CD14-positive monocyte (primary cell): ENCODE measurements around the gene ITSN1. TPM values are rescaled to one million over a fixed set of nuclear protein-coding genes. Genes with fewer than 3 reads are reported as not detected.

Experiments
- DNase-seq, 3 donors: peaks; one replicate each; pipeline ENCODE4 v3.0.0-alpha.2; 2011 to 2022
- H2AFZ ChIP-seq: 2 replicates; pipeline ENCODE4 v1.6.0; 2012; ENCODE audit warnings: mild to moderate bottlenecking, low read depth, low read length, inconsistent platforms; ENCODE audit not compliant: insufficient read depth, poor library complexity, severe bottlenecking
- H3K27ac ChIP-seq, 2 donors: 1 replicate in 1 of 2; 2 replicates in 1 of 2; pipeline ENCODE4 v1.5.1; 2012 to 2013; ENCODE audit warnings: low read length in 2 of 2, control low read depth in 1 of 2, inconsistent platforms in 1 of 2, low read depth in 1 of 2, mild to moderate bottlenecking in 1 of 2
- H3K27me3 ChIP-seq, 2 donors: one replicate each; pipeline versions ENCODE4 v1.6.0 to v1.6.1; 2011 to 2013; ENCODE audit warnings: low read length in 2 of 2; ENCODE audit not compliant: control insufficient read depth in 2 of 2, insufficient read depth in 2 of 2
- H3K36me3 ChIP-seq, 2 donors: replicated peaks in 1 of 2; 1 replicate in 1 of 2; 2 replicates in 1 of 2; pipeline versions ENCODE4 v1.5.1 to v1.6.1; 2012 to 2013; ENCODE audit warnings: low read length in 2 of 2, control low read depth in 1 of 2, inconsistent platforms in 1 of 2, mild to moderate bottlenecking in 1 of 2; ENCODE audit not compliant: insufficient read depth in 2 of 2, control insufficient read depth in 1 of 2
- H3K4me1 ChIP-seq, 2 donors: 1 replicate in 1 of 2; 2 replicates in 1 of 2; pipeline versions ENCODE4 v1.5.1 to v1.6.1; 2012 to 2013; ENCODE audit warnings: low read length in 2 of 2, control low read depth in 1 of 2, inconsistent platforms in 1 of 2, mild to moderate bottlenecking in 1 of 2, moderate library complexity in 1 of 2; ENCODE audit not compliant: insufficient read depth in 2 of 2, control insufficient read depth in 1 of 2
- H3K4me2 ChIP-seq: replicated peaks from 2 replicates; pipeline ENCODE3; 2012; ENCODE audit warnings: low read length, moderate library complexity, mild to moderate bottlenecking; ENCODE audit not compliant: poor library complexity, severe bottlenecking; ENCODE audit errors: extremely low read depth
- H3K4me3 ChIP-seq, 3 experiments: fragments of 200-600 bp in 1 of 3; sonication (generic) in 1 of 3; replicated peaks in 1 of 3; 1 replicate in 2 of 3; 2 replicates in 1 of 3; pipeline ENCODE4 v1.5.1; 2011 to 2013; ENCODE audit warnings: low read length in 3 of 3, mild to moderate bottlenecking in 3 of 3, control low read depth in 2 of 3, low read depth in 2 of 3, inconsistent platforms in 1 of 3, moderate library complexity in 1 of 3
- H3K79me2 ChIP-seq: 2 replicates; pipeline ENCODE4 v1.6.0; 2012; ENCODE audit warnings: mild to moderate bottlenecking, control low read depth, inconsistent platforms, low read length, moderate library complexity; ENCODE audit not compliant: insufficient read depth
- H3K9ac ChIP-seq: 2 replicates; pipeline ENCODE4 v1.6.0; 2017; ENCODE audit warnings: low read length, mild to moderate bottlenecking; ENCODE audit not compliant: insufficient read depth, poor library complexity, severe bottlenecking
- H3K9me3 ChIP-seq, 2 donors: replicated peaks in 1 of 2; 1 replicate in 1 of 2; 2 replicates in 1 of 2; pipeline versions ENCODE4 v1.5.1 to v1.6.1; 2012 to 2013; ENCODE audit warnings: low read length in 2 of 2, control low read depth in 1 of 2; ENCODE audit not compliant: control insufficient read depth in 1 of 2, insufficient read depth in 1 of 2
- H4K20me1 ChIP-seq: 2 replicates; pipeline ENCODE4 v1.6.0; 2012; ENCODE audit warnings: mild to moderate bottlenecking, low read length, control low read depth, moderate library complexity; ENCODE audit not compliant: insufficient read depth
- H3K27ac Mint-ChIP-seq, 7 donors: one replicate each; pipeline ENCODE4 v1.8.0; 2020; ENCODE audit warnings: mild to moderate bottlenecking in 7 of 7, mixed read lengths in 7 of 7, moderate library complexity in 6 of 7, inconsistent platforms in 2 of 7
- H3K27me3 Mint-ChIP-seq, 3 donors: one replicate each; pipeline ENCODE4 v1.8.0; 2021 to 2022; ENCODE audit warnings: low read depth in 3 of 3, mild to moderate bottlenecking in 3 of 3, mixed read lengths in 3 of 3, moderate library complexity in 3 of 3, inconsistent platforms in 1 of 3
- H3K36me3 Mint-ChIP-seq, 2 donors: one replicate each; pipeline ENCODE4 v1.8.0; 2020; ENCODE audit warnings: mixed read lengths in 2 of 2, inconsistent platforms in 1 of 2, mild to moderate bottlenecking in 1 of 2
- H3K4me1 Mint-ChIP-seq: one replicate; pipeline ENCODE4 v1.8.0; 2020; ENCODE audit warnings: mild to moderate bottlenecking, mixed read lengths
- H3K4me3 Mint-ChIP-seq, 2 donors: one replicate each; pipeline ENCODE4 v1.8.0; 2020; ENCODE audit warnings: mild to moderate bottlenecking in 2 of 2, mixed read lengths in 2 of 2, moderate library complexity in 1 of 2
- H3K9me3 Mint-ChIP-seq, 7 donors: one replicate each; pipeline ENCODE4 v1.8.0; 2020 to 2022; ENCODE audit warnings: mixed read lengths in 7 of 7, mild to moderate bottlenecking in 6 of 7, moderate library complexity in 6 of 7, inconsistent platforms in 2 of 7
- CTCF ChIP-seq: fragments of 200-600 bp; IDR thresholded peaks from one replicate; pipeline ENCODE4 v1.8.0; 2022; ENCODE audit warnings: antibody characterized with exemption, mild to moderate bottlenecking
- WGBS: methylation state at CpG from one replicate; pipeline ENCODE4 v1.1.5; 2013; ENCODE audit warnings: missing lambda C conversion rate; ENCODE audit not compliant: insufficient coverage; 5-methylcytosine and 5-hydroxymethylcytosine counted together
- intact Hi-C, 2 donors: fragments of 100-400 bp; cut with micrococcal nuclease; formaldehyde crosslinking; loops; one replicate each; pipeline versions ENCODE4 v1.15.0 to v1.15.1; 2023
- polyA plus RNA-seq, 3 donors: library from polyadenylated mRNA; depleted of rRNA in 1 of 3; unstranded in 2 of 3; stranded (reverse) in 1 of 3; fragments of 300-500 nt in 2 of 3; fragments of >200 nt in 1 of 3; fragmentation: Illumina TruSeq in 2 of 3; gene quantifications; 1 replicate in 2 of 3; 2 replicates in 1 of 3; pipeline ENCODE4 v1.2.3, GENCODE V29; 2012 to 2021

ITSN1 gene
- polyA plus RNA-seq, 3 donors = 4.7 to 10.3 (median 5.1) TPM

- Mint-ChIP-seq H3K9me3 (no peaks in the 10 kb centered on the region), H3K4me1 (no peaks in the 10 kb centered on the region), H3K36me3 (peaks cover 12 to 29% of the 10 kb centered on the region in 2 donors), H3K27ac (no peak overlapping the region), H3K27me3 (no peaks in the 10 kb centered on the region), H3K4me3 (no peak overlapping the region)
- Histone ChIP-seq H2AFZ (no peak overlapping the region), H3K27ac (no peak overlapping the region), H3K9ac (no peak overlapping the region), H3K79me2 (no peaks in the 10 kb centered on the region), H4K20me1 (no peaks in the 10 kb centered on the region), H3K4me3 (no peak overlapping the region), H3K9me3 (no peaks in the 10 kb centered on the region), H3K27me3 (no peaks in the 10 kb centered on the region), H3K36me3 (peaks cover 0 to 9% of the 10 kb centered on the region in 2 donors), H3K4me1 (no peaks in the 10 kb centered on the region), H3K4me2 (no peak overlapping the region)
- 100% methylated on average over 1 of the region's 1 CpG for WGBS
- intact Hi-C loops = no loop called here
- DNase-seq = no peak
- TF ChIP-seq CTCF = no peak
Measured at GRCh38 chr21:33753886-33754285, 111.6 kb downstream of the ITSN1 start.

- Histone ChIP-seq H3K27me3 (no peaks in the 10 kb centered on the region), H3K4me3 (no peak overlapping the region), H3K9ac (no peak overlapping the region), H3K79me2 (no peaks in the 10 kb centered on the region), H2AFZ (no peak overlapping the region), H3K36me3 (peaks cover 0 to 9% of the 10 kb centered on the region in 2 donors), H3K27ac (no peak overlapping the region), H4K20me1 (no peaks in the 10 kb centered on the region), H3K9me3 (no peaks in the 10 kb centered on the region), H3K4me2 (no peak overlapping the region), H3K4me1 (no peaks in the 10 kb centered on the region)
- no peak overlapping the region for H3K4me3 Mint-ChIP-seq
- H3K27ac Mint-ChIP-seq = no peak overlapping the region
- no peaks in the 10 kb centered on the region for H3K4me1 Mint-ChIP-seq
- peaks cover 12 to 29% of the 10 kb centered on the region in 2 donors for H3K36me3 Mint-ChIP-seq
- DNase-seq = no peak
- H3K9me3 Mint-ChIP-seq = no peaks in the 10 kb centered on the region
- TF ChIP-seq CTCF = no peak
- WGBS = 100% methylated on average over 2 of the region's 4 CpGs
- intact Hi-C loops = no loop called here
- H3K27me3 Mint-ChIP-seq = no peaks in the 10 kb centered on the region
Measured at GRCh38 chr21:33754481-33754880, 112.2 kb downstream of the ITSN1 start.
